Transverse colon (tissue), 4 donors: Measurements from ENCODE around the gene GALNT13. TPM values are rescaled to one million over a fixed set of nuclear protein-coding genes. Genes with fewer than 3 reads are reported as not detected.

Experiments
- DNase-seq: peaks from one replicate; pipeline ENCODE4 v3.0.0-alpha.2; 2019
- H3K27ac ChIP-seq, 4 donors: fragments of 200-600 bp; sonication (generic); 2 replicates each; pipeline ENCODE4 v1.5.1; 2016 to 2018; ENCODE audit warnings: inconsistent platforms in 4 of 4
- H3K27me3 ChIP-seq: fragments of 200-600 bp; sonication (generic); 2 replicates; pipeline ENCODE4 v1.5.1; 2017; ENCODE audit warnings: inconsistent platforms
- H3K36me3 ChIP-seq, 4 donors: fragments of 200-600 bp; sonication (generic); 2 replicates each; pipeline ENCODE4 v1.5.1; 2017 to 2019; ENCODE audit warnings: inconsistent platforms in 4 of 4
- H3K4me1 ChIP-seq, 4 donors: fragments of 200-600 bp; sonication (generic); 2 replicates each; pipeline ENCODE4 v1.5.1; 2017 to 2020; ENCODE audit warnings: inconsistent platforms in 4 of 4
- H3K4me3 ChIP-seq, 4 donors: fragments of 200-600 bp; sonication (generic); 1 replicate in 1 of 4; 2 replicates in 3 of 4; pipeline versions ENCODE4 v1.5.1 to v1.6.1; 2017 to 2019; ENCODE audit warnings: inconsistent platforms in 4 of 4
- H3K9me3 ChIP-seq, 2 donors: fragments of 200-600 bp; sonication (generic); 2 replicates each; pipeline ENCODE4 v1.5.1; 2017 to 2019; ENCODE audit warnings: inconsistent platforms in 2 of 2
- EP300 ChIP-seq: sonication (generic); formaldehyde crosslinking; IDR thresholded peaks from one replicate; pipeline ENCODE4 v1.6.1; 2017; ENCODE audit warnings: antibody characterized with exemption, low read depth
- POLR2A ChIP-seq: fragments of 450-650 bp; IDR thresholded peaks from one replicate; pipeline ENCODE4 v1.6.1; 2016; ENCODE audit warnings: antibody characterized with exemption, mild to moderate bottlenecking, moderate library complexity
- POLR2AphosphoS5 ChIP-seq, 3 donors: sonication (generic); formaldehyde crosslinking; IDR thresholded peaks; one replicate each; pipeline ENCODE4 v1.6.1; 2016; ENCODE audit warnings: antibody characterized with exemption in 3 of 3
- WGBS, 2 donors: methylation state at CpG; one replicate each; pipeline ENCODE4 v1.1.5; 2018; ENCODE audit warnings: low coverage in 1 of 2; 5-methylcytosine and 5-hydroxymethylcytosine counted together
- in situ Hi-C, 4 donors: fragments of 200-750 bp; cut with MboI; loops; one replicate each; pipeline versions ENCODE4 v1.15.0 to v1.15.1; 2017; ENCODE audit warnings: low sequenced_read_pairs in 3 of 4, low pct_ligation_motif_present in 1 of 4, low pct_unique_long_range_greater_than_20kb in 1 of 4
- intact Hi-C: fragments of 100-400 bp; cut with DNase I; formaldehyde crosslinking; loops from one replicate; pipeline ENCODE4 v1.15.1; 2023; ENCODE audit warnings: low total_unique reads
- total RNA-seq, 4 donors: library from RNA; depleted of rRNA; stranded (reverse); fragments of >200 nt; gene quantifications; one replicate each; pipeline ENCODE4 v1.1.0, GENCODE V29; 2016
- TF ChIP-seq, protein P1 (sequence below), 5 experiments: fragments of 200-600 bp in 3 of 5; fragments of 450-650 bp in 2 of 5; sonication (generic) in 3 of 5; IDR thresholded peaks; 1 replicate in 2 of 5; 2 replicates in 3 of 5; pipeline ENCODE4 v1.5.1; 2016 to 2017; ENCODE audit warnings: antibody characterized with exemption in 5 of 5, inconsistent platforms in 3 of 5, mild to moderate bottlenecking in 2 of 5, moderate library complexity in 1 of 5

GALNT13 gene
- total RNA-seq, 4 donors from 2014 or later: 0.41 to 0.95 TPM; not detected in 2

DNA sequence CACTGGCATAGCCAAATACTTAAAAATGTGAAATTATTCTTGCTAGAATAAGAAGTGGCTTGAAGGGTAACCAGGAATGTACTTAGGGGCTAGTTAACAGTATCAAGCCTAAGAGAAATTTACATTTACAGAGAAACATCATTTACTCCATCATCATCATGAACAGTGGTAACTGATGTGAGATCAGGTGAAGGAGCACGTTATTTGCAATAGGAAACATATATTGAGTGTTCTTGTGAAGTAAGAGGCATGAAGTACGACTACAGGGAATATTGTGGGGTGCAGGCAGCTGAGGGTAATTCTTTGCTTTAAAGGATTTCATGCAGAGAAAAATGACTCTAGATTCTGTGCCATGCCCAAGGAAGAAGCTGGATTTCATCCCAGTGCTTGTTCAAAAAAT, 220.8 kb downstream of the GALNT13 start:
- no peak overlapping the region for H3K27ac ChIP-seq
- H3K36me3 ChIP-seq: no peaks in the 10 kb centered on the region
- WGBS, 2 donors: 62 to 75% methylated on average over 2 of the region's 2 CpGs
- in situ Hi-C loops (no loop called here), intact Hi-C loops (no loop called here)
- no peak for DNase-seq
- H3K4me1 ChIP-seq: no peaks in the 10 kb centered on the region
- no peaks in the 10 kb centered on the region for H3K9me3 ChIP-seq
- no peak overlapping the region for H3K4me3 ChIP-seq
- TF ChIP-seq, protein P1, sequence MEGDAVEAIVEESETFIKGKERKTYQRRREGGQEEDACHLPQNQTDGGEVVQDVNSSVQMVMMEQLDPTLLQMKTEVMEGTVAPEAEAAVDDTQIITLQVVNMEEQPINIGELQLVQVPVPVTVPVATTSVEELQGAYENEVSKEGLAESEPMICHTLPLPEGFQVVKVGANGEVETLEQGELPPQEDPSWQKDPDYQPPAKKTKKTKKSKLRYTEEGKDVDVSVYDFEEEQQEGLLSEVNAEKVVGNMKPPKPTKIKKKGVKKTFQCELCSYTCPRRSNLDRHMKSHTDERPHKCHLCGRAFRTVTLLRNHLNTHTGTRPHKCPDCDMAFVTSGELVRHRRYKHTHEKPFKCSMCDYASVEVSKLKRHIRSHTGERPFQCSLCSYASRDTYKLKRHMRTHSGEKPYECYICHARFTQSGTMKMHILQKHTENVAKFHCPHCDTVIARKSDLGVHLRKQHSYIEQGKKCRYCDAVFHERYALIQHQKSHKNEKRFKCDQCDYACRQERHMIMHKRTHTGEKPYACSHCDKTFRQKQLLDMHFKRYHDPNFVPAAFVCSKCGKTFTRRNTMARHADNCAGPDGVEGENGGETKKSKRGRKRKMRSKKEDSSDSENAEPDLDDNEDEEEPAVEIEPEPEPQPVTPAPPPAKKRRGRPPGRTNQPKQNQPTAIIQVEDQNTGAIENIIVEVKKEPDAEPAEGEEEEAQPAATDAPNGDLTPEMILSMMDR (IDR thresholded peaks at IDR 0.05): no peak
- no peak for TF ChIP-seq POLR2AphosphoS5 (IDR thresholded peaks at IDR 0.05)
- no peak for TF ChIP-seq EP300
- no peak for TF ChIP-seq POLR2A
- no peaks in the 10 kb centered on the region for H3K27me3 ChIP-seq

DNA sequence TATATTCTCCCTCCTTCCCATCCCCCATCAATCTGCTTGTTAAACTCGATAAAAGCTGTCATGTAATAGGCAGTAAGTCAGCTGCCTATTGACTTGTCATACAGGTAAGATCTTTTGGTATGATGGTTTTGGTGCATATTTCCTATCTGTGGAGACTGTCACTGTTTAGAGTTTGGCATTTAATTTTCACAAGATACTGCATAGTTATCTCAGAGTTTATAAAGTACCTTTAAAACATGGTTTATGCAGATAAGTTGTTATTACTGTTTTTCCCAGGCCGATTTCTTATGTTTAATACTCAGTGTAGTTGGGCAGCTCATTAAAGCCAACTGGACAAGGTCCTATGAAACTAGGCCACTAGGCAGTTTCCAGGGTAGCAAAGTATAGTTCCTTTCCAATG, 222.1 kb downstream of the GALNT13 start:
- DNase-seq: no peak
- TF ChIP-seq EP300 (no peak), POLR2AphosphoS5 (IDR thresholded peaks at IDR 0.05) (no peak), POLR2A (no peak)
- TF ChIP-seq, protein P1 (IDR thresholded peaks at IDR 0.05): no peak
- H3K4me3 ChIP-seq: no peak overlapping the region
- H3K27ac ChIP-seq: no peak overlapping the region
- 73 to 75% methylated on average over 2 of the region's 2 CpGs for WGBS, 2 donors
- intact Hi-C loops (no loop called here), in situ Hi-C loops (no loop called here)
- H3K36me3 ChIP-seq: no peaks in the 10 kb centered on the region
- H3K4me1 ChIP-seq: no peaks in the 10 kb centered on the region
- H3K9me3 ChIP-seq: no peaks in the 10 kb centered on the region
- H3K27me3 ChIP-seq: no peaks in the 10 kb centered on the region

DNA sequence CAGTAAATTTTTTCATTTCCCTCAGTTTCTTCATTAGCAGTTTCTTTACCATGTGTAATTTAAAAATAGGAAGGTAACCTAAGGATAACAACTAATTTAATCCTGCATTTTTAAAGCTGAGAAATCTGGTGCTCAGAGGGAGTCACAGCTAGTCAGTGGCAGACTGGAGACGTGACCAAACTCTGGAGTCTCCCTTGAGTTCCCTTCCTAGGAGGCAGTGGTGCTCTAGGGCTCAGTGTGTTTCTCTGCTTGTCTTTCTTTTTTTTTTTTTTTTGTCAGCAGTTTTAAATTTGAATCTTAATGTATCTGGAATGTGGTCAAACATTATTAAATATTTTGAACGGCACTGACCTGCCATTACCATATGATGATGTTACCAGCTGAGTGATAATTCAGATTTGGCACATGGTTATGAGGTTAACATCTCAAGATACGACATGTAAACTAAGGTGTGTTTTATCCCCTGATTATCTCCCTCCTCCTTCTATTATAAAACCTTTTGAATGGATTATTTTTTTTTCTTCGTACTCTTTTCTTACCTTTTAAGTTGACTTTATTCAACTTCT, 226.2 kb downstream of the GALNT13 start:
- WGBS, 2 donors: 44 to 53% methylated on average over 4 of the region's 4 CpGs
- H3K4me1 ChIP-seq: no peaks in the 10 kb centered on the region
- no peaks in the 10 kb centered on the region for H3K9me3 ChIP-seq
- no peak for DNase-seq
- no peaks in the 10 kb centered on the region for H3K27me3 ChIP-seq
- no peak overlapping the region for H3K27ac ChIP-seq
- H3K4me3 ChIP-seq: no peak overlapping the region
- no peaks in the 10 kb centered on the region for H3K36me3 ChIP-seq
- in situ Hi-C loops (no loop called here), intact Hi-C loops (no loop called here)
- TF ChIP-seq, protein P1 (IDR thresholded peaks at IDR 0.05): no peak
- TF ChIP-seq POLR2A (no peak), POLR2AphosphoS5 (IDR thresholded peaks at IDR 0.05) (no peak), EP300 (no peak)

DNA sequence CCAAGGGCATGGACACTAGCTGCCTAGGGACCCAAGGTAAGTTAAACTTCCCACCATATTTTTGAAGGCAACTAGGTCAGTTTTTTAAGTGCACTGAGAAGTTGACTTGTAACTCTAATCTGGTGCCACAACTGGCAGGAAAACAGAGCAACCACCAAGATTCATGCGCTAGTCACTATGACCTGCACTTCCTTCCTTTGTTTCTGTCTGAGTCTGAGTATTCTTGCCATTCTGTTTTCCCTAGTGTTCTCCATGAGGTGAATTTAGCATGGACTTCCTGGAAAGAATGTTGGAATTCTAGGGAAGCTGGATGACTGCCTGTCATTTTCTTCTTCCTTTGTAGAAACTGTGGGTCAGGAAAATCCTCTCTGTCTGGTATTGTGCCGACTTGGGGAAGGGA, 249.0 kb downstream of the GALNT13 start:
- TF ChIP-seq, protein P1 (IDR thresholded peaks at IDR 0.05): no peak
- TF ChIP-seq EP300 (no peak), POLR2A (no peak), POLR2AphosphoS5 (IDR thresholded peaks at IDR 0.05) (no peak)
- DNase-seq: no peak
- Histone ChIP-seq H3K36me3 (no peaks in the 10 kb centered on the region), H3K9me3 (no peaks in the 10 kb centered on the region), H3K27ac (no peak overlapping the region), H3K27me3 (no peaks in the 10 kb centered on the region), H3K4me1 (no peaks in the 10 kb centered on the region), H3K4me3 (no peak overlapping the region)
- intact Hi-C loops (no loop called here), in situ Hi-C loops (no loop called here)
- 62% methylated on average over 2 of the region's 2 CpGs for WGBS, 2 donors
